Activated CD4-positive, alpha-beta T cell treated with anti-CD3 and anti-CD28 coated beads, Interleukin-2, amount 50 U/mL, for 4 hours (primary cell): ENCODE results near the gene IMPG2.
"Not testable (repeated sequence)": the region's sequence is repeated elsewhere in the genome, so short reads cannot be mapped to it uniquely, and the experiment has no call there.

ENCODE experiments used
- DNase-seq, 2 experiments: peaks; one replicate each; pipeline ENCODE4 v3.0.0-alpha.2; 2020

IMPG2 gene

DNA sequence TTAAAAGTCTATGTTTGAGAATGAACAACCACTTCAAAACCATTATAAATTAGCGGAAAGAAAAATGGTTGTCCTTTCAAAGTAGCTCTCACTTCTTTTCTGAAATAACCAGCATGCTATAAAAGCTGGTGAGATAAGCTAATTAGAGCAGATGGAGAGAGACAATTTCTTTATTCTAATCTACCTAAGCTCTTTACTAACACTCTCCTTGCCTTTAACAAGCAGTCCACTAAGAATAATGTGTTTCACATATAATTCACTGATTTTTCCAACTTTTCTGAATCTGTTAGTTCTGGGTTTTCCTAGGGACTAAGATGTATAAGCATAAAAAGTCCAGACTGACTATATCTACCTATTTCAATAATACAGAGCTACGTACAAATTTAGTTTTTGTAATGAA lies at the start of gene IMPG2:
IMPG2 (minus strand) TSS at position 101 of the 400 bp plus-strand sequence. CDS start 203 bp downstream, outside the sequence.
- DNase-seq = no peak

DNA sequence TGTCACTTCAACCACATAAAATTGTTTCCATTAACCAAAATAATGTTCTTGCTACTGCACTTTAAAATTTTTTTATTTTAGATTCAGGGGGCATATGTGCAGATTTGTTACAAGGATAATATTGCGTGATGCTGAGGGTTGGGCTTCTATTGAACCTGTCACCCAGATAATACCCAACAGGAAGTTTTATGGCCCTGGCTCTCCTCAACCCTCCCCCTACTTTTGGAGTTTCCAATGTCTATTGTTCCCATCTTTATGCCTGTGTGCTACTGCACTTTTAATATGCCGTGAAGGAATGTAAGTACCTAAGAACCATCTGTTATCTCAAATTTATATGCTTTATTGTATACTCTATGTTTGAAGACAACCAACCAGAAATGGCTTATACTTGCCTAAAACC lies 42.0 kb upstream of the IMPG2 start:
- no peak for DNase-seq

DNA sequence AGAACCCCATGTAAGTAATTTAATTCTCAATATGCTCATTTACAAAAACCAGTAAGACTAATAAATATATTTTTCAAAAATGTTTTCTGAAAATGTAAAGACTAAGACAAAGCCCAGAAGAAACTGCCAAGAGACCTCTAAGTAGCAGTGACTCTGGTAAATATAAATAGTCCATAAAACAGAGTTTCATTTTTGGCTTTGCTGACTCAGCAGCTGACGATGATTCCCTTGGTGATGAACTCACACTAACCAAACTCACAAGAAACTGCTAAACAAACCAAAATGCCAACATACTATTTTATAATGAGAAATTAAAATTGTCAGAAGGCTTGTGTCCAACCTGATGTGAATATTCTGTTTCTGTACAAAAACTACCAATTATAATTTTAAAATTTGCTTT lies 31.5 kb upstream of the IMPG2 start:
- DNase-seq = no peak

DNA sequence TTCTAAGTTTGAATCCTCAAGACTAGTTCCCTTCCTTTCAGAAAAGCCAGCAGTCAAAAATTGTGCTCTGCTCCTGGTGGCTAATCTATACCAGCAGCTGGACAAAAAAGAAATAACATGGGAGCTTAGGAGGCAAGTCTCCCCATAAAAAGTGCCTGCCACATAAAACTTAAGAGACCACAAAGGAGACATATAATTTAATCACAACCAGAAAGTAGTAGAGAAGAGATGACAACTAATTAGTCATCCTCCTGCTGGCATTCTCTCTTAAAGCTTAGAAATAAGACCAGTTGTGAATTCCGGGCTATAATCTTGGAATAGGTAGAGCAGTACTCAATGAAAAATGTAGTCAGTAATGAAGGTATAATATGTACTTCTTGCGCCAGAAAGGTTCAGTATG lies 20.2 kb upstream of the IMPG2 start:
- no peak for DNase-seq

DNA sequence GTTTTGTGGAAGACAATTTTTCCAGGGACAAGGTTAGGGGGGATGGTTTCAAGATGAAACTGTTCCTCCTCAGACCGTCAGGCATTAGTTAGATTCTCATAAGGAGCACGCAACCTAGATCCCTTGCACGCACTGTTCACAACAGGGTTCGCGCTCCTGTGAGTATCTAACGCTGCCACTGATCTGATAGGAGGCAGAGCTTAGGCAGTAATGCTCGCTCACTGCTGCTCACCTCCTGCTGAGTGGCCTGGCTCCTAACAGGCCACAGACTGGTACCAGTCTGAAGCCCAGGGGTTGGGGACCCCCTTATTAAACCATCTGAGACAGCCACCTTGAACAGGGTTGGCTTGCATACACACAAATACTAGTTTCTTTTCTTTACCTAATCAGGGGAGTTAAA lies 13.5 kb upstream of the IMPG2 start:
- DNase-seq = no peak

DNA sequence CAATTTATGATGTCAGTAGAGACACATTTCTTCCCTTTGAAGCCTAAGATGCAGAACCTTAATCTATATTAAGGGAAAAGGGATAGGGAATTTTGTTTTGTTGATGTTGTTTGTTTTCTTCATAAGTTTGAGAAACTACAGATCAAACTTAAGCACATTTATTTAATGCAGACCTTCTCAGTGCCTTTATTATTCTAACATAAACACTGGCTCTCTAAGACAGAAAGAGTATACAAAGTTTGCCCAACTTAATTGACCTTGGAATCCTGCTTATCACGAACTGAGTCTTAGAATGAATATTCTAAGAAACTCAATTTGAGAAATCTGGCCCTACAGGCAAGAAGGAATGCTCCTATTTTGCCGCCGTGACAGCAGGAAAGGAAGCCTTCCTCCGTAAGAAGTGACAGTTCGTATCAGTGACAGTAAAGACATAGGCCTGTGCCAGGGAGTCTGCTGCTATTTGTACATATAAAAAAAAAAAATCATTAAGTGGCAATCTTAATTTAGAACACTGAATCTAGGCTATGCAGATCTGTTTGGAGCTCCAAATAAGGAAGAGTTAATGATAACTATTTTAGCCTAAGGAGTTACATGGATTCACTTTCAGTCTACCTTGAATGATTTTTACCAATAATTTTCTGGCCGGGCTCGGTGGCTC lies 8.8 kb upstream of the IMPG2 start:
- DNase-seq = no peak

DNA sequence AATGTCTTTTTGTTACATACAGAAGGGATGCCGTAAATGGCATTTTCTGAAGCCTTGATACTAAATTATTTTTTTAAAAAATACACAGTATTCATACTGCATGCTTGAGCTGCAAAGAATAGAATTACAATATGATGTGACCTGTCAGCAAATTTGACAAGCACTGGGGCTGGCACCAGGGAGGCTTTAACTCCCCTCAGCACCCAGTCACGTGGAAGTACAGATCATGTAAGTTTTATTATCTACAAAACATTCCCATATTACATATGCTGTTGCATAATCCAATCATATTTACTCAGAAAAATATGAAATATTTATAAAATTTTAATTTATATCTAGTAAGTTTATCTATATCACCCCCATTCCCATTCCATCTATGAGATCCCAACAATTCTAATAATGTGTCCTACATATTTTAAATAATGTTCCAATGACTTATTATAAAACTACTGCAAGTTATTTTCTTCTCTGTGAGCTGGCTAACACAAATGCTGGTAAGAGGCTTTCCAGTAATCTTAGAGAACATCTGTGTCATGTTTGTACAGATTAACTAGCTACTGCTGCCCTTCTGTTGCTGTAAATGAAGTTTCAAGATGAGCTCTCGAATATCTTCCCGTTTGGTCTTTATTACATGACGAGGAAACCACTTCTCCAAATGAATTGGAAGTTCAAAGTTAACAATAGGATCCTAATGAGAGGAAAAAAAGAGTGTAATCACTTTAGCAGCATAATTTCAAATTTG lies 5.2 kb upstream of the IMPG2 start:
- DNase-seq = no peak

DNA sequence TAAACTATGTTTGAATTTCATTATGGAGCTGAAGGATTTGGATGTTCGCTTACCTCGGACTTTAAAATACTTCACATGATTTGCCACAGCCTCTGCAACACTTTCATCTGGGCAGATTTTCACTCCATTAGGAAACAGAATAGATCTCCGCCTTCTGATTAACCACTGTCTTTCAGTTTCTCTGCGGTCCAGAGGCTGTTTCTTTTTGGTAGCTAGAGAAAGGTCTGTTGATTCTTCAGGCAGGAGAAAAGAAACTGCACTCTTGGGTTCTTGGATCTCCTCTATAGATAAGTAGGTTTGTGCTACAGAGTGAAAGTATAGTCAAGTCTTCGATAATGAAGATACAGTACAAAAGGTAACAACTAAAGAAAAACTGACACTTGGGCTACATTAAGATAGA lies 844 bp downstream of the IMPG2 start:
- no peak for DNase-seq

DNA sequence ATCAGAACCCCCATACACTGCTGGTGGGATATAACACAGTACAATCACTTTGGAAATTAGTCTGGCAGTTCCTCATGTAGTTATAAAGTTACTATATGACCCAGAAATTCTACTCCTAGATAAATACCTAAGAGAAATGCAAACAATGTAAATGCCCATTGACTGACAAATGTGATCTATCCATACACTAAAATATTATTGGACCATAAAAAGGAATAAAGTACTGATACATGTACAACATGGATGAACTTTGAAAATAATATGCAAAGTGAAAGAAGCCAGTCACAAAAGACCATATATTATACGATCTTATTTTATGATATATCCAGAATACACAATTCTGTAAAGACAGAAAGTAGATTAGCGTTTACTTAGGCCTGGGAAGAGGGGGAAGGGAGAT lies 7.8 kb downstream of the IMPG2 start:
- no peak for DNase-seq

DNA sequence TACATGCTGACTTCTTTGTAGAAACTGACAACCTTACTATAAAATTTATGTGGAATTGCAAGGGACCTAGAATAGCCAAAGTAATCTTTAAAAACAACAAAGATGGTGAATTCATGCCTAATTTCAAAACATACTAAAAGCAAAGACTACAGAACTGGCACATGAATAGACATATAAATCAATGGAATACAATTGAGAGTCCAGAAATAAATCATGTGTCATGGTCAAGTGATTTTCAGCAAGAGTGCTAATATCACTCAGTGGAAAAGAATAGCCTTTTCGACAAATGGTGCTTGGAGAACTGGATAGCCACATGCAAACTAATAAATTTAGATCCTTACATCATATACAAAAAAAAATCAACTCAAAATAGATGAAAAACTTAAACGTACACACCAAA lies 8.7 kb downstream of the IMPG2 start:
- no peak for DNase-seq

DNA sequence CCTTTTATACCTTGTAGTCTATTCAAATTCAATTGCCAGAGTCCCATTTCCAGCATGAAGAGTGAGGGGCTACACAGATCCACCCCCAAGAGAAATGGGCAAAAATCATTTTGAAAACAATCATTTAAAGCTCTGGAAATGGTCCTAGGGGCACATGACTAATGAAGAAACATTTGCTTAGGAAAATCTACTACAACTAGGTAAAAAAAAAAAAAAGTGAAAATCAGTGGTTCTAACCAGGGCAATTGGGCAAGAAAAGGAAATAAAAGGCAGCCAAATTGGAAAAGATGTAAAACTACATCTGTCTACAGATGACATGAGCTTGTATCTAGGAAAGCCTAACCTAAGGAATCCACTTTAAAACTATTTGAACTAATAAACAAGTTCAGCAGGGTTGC lies 9.4 kb downstream of the IMPG2 start:
- DNase-seq = no peak

DNA sequence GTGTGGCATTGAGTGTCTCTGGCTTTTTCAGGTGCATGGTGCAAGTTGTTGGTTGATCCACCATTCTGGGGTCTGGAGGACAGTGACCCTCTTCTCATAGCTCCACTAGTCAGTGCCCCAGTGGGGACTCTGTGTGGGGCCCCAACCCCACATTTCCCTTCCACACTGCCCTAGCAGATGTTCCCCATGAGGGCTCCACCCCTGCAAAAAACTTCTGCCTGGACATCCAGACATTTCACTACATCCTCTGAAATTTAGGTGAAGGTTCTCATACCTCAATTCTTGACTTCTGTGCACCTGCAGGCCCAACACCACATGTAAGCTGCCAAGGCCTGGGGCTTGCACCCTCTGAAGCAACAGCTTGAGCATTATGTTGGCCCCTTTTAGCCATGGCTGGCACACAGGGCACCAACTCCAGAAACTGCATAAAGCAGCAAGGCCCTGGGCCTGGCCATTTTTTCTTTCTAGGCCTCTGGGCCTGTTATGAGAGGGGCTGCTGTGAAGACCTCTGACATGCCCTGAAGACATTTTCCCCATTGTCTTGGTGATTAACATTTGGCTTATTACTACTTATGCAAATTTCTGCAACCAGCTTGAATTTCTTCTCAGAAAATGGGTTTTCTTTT lies 12.1 kb downstream of the IMPG2 start:
- not testable (repeated sequence) for DNase-seq

DNA sequence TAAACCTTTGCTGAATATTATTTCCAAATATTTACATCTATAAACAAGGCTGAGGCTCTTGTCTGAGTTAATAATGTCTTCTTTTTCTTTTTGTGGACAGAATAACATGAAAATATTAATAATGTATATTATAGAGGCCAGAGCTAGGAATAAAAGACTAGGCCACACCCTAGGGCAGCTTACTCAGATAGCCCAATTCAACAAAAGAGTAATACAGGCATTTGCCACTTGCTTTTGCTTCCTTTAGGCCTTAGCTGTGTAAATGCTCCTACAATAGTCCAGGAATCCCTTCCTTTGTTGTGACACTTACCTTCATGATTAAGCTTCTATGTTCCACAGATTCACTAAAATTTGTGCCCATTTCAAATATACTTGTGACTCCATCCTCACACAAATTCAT lies 16.5 kb downstream of the IMPG2 start:
- DNase-seq = no peak

DNA sequence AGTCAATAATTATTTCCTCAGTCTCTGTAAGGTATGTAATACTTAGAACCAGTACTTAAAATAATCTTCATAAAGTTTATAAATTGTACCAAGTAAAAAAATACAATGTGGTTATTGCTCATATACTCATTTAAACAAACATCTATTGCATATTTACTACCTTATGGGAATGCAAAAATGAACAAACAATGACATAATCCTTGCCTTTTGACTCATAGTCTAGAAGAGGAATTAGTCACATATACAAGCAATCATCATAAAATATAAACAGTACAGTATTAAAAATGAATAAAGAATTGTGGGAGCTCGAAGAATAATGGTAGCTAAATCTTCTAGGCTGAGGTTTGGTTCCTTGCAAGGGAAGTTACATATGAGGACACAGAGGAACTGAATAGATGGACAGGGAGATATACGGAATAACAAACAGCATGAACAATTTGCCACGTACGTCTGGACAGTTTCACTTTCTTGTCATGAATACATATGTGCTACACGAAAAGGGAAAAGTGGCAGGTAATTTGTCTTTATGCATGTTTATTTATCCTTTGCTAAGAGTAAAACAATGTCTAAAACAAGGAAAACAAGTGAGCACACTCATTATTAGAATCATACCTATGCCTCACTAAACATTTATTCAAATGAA lies 17.2 kb downstream of the IMPG2 start:
- no peak for DNase-seq

DNA sequence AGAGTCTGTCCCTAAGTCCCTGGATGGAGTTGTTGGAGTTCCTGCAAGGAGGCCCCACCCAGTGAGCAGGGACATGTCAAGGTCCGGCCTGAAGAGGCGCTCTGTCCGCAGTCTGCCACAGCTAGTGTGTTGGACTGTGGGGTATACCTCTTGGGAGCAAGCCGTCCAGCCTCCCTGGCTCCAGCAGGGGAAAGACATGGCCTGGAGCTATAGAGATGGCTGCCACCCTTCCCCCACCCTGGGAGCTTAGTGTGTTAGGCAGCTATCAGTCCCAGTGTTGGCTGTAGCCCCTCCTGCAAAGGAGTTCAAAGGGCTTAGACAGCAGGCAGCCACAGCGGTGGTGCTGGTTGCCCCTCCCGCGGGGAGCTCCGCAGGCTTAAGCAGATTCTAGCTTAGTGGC lies 20.3 kb downstream of the IMPG2 start:
- DNase-seq = no peak

DNA sequence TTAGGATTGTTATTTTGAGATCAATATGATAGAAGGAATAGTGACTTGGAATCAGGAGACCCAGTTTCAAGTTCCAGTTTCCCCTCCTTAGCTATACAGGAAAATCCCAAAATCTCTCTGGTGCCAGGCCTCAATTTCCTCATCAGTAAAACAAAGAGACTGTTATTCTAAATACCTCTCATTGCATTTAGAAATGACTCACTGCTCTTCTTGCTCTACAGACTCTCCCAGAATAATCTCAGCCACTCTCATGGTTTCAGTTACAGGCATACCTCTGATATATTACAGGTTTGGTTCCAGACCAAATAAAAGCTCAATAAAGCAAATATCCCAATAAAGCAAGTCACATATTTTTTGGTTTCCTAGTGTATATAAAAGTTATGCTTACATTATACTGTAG lies 28.3 kb downstream of the IMPG2 start:
- no peak for DNase-seq

DNA sequence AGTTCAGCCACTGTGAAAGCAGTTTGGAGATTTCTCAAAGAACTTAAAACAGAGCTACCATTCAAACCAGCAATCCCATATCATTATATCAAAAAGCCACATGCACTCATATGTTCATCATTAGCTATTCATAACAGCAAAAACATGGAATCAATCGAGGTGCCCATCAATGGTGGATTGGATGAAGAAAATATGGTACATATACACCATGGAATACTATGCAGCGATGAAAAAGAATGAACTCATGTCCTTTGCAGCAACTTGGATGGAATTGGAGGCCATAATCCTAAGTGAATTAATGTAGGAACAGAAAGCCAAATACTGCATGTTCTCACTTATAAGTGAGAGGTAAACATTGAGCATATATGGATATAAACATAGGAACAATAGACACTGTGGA lies 32.1 kb downstream of the IMPG2 start:
- no peak for DNase-seq

DNA sequence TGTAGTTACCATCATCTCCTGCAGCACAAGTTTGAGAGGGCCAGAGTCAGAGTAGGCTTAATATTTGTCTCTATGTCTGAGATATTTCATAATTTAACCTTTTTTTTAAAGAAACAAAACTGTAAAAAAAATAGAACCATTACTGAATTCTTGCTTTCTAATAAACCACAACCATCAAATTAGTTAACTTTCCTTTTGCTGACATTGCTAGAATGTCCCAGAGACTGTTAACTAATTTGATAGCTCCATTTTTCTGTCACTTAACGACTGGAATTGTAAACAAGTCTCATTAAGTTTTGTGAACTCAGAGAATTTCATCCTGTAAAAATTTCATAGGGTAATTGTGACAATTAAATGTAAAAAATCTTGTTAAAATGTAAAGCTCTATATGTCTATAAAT lies 35.6 kb downstream of the IMPG2 start:
- no peak for DNase-seq

DNA sequence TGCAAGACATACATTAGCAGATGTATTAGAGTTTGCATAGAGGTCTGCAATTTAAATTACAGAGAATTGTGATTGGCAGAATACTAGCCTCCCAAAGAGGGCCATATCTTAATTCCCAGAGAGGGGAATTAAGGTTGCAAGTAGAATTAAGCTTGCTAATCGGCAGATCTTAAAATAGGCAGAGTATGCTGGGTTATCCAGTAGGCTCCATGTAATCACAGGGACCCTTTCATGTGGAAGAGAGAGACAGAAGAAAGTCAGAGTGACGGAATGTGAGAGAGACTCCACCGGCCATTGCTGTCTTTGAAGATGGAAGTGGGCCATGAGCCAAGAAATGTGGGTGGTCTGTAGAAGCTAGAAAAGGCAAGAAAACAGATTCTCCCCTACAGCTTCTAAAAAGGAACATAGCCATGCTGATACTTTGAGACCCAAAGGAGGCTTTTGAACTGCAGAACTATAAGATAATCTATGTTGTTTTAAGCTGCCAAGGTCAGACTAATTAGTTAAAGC lies 38.8 kb downstream of the IMPG2 start:
- no peak for DNase-seq

DNA sequence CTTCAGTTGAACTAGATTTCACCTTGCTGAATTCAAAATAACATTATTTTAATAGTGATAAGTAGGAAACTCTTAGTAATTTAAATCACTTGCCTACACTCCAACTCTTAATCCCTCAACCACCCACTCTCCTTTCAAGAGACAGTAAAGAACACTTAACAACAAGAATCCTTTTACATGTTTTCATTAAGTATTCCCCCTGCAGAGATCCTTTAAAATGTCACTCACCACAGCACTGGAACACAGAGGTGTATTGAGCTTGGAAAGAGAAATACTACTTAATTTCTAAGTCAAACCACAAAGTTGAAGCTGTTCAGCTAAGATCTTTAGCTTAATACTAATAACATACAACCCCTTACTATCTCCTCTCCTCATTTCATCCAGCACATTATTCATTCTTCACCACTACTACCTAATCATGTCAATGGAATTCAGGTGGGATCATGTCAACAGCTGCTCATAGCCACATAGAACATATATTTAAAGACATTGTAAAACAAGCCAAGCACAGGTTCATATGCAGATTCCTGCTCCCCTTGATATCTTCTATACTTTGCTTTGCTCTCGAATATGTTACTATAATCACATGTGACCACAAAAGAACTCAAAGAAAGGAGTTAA lies 40.5 kb downstream of the IMPG2 start:
- no peak for DNase-seq

DNA sequence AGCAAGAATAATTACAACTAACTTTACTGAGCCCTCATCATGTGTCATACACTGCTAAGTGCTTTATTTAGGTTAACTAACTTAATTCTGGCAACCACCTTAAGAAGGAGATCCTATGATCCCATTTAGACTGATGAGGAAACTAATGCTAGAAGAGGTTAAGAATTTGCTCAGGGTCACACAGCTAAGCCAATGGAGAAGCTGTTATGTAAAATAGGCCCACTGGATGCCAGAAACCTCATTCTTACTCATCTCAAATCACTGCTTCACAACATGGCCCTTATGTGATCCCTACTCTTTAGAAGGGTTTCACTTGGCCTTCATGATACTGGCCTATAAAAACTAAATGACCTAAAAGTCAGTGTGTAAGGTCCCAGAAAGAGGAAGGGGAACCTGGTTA lies 41.2 kb downstream of the IMPG2 start:
- DNase-seq = no peak

DNA sequence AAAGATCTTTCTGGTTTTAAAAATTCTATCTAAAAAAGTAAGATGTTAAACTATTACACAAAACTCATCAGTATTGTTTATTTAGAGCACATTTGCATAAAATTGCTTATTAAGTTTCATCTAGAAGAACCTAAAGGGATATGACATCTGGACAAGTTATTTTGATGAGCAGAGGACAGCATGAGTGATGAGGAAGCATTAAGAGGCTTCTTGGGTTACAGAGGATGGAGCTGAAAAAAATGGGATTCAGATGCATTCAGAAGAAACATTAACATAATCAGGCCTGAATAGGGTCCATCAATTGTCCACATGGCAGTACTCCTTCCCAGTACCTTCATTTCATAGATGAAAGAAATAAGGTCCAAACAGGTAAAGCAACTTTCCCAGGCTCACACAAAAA lies 41.6 kb downstream of the IMPG2 start:
- no peak for DNase-seq

DNA sequence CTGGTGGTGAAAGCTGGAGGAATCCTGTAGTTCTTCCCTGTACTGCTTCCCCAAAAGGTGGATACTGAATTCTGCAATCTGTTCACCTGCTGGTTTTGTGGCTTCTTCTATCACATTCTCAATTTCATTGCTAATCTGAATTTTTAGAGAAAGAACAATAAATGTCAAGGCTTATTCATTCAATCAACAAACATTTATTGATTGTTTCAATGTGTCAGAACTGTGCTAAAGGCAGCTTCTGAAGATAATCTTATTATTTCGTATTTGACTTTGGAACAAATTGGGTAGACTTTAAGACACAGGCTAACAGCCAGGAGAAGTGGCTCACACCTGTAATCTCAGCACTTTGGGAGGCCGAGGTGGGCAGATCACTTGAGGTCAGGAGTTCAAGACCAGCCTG lies 46.8 kb downstream of the IMPG2 start:
- DNase-seq = no peak
